Right ventricle myocardium inferior (tissue), 1 donor: ENCODE results near the gene CRYAA. TPM values are rescaled to one million over a fixed set of nuclear protein-coding genes. Genes with fewer than 3 reads are reported as not detected.
"Not testable (repeated sequence)": the region's sequence is repeated elsewhere in the genome, so short reads cannot be mapped to it uniquely, and the experiment has no call there.

ENCODE experiments used
- ATAC-seq: fragments of 200-7000 bp; cut with Tn5 transposase; one replicate; pipeline ENCODE4 v1.9.1; 2020; ENCODE audit warnings: mild to moderate bottlenecking, moderate library complexity
- DNase-seq: peaks from one replicate; pipeline ENCODE4 v3.0.0; 2021; ENCODE audit errors: missing footprints
- intact Hi-C: fragments of 100-400 bp; cut with DNase I; formaldehyde crosslinking; loops from one replicate; pipeline ENCODE4 v1.11.0; 2022
- total RNA-seq: library from RNA; stranded (reverse); fragmentation: NEBNext Ultra II Directional; extraction: Animal tissue kit (Norgen Biotek cat#: 25700); gene quantifications from one replicate; pipeline ENCODE4 v1.2.1, GENCODE V29; 2021
- donor health status: DM: no; HTN: yes; CAD: no; lungs with severe emphysema.

Gene CRYAA
- total RNA-seq, 1 donor from 2014 or later: not detected

DNA sequence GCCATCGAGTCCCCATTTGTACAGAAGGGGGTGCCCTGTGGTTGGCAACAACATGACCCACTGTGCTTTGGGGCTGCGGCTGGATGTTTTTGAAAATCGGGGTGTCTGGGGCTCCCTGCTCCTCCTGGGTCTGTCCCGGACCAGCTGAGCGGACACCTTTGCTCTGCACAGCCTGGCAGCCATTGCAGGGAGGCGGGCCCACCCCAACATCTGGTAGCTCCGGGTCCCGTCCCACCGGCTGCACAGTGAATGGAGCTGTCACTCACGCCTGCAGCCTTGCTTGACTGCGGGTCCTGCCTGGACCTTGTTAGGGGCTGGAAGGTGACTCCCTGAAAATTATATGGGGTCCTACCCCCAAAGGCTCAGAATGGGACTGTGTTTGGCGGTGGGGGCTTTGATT is 5.1 kb downstream of the CRYAA start:
- DNase-seq: peak; percentile 59
- ATAC-seq, intact Hi-C loops: not testable (repeated sequence)

DNA sequence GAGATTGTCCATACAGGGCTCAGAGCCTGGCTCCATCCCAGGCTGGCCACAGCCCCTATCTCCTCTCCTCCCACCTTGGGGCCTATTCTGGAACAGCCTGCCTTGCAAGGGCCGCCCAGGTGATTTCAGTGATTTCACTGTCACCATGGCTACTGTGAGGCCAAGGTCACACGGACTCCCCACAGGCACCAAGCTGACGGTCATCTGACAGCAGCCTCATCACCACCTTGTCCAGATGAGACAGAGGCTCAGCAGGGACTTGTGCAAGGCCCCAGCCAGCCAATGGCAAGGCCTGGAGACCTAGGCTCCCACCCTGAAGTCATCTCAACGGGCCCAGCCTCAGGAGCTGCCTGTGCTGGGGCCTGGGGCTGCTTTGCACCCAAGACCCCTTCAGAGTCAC is 6.2 kb downstream of the CRYAA start:
- ATAC-seq, intact Hi-C loops, DNase-seq: not testable (repeated sequence)

DNA sequence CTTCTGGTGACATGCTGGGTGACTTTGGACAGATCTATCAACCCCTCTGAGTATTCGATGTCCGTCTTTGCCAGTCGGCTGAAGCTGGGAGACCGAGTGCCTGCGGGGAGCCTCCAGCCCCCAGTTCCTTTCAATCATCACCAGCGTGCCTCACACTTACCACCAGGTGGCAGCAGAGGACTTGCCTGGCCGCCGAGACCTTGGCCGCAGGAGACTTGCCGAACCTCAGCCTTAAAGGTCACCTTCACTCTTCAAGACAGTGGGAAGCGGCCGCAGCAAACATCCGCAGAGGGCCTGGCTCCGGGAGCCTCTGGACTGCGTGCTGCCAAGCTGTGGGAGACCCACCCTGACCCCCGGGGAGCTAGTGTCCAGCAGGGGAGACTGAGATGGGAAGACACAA is 7.8 kb downstream of the CRYAA start:
- peak; percentile 76 for ATAC-seq
- DNase-seq, intact Hi-C loops: not testable (repeated sequence)

DNA sequence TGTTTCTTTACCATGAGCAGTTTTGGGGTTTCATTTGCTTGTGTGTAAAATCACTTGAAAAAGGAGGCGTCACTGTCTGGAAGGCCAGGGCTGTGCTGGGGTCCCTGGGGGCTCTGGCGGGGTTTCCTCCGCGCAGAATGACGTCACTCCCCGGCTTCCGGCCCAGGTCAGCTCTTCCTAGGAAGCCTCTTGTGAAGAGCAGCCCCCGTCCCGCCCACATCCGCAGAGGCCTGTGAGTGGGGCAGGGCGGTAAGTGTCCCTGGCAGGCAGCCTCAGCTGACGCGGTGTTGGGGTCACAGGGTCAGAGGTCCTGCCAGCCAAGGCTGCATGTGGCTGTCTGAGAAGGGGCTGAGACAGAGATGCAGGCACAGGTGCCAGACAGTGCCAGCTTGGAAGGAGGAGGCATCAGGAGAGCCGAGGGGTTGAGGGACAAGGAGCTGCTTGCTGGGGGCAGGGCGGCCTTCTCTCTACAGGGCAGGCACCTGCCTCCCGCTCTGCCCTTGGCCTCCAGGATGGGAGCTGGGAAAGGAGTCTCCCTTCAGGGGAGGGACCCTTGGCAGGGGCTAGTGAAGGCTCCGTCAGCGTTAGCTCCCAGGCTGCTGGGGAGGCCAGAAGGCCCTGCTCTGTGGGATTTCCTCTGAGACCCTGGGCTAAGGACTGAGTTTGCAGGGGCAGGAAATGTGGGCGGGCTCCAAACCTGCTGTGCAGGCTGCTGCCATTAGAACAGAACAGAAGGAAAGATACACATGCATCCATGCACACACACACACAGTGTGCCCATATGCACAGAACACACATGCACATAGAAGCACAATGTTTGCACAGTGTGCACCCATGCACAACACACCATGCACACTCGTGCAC is 8.5 kb downstream of the CRYAA start:
- ATAC-seq: peak; percentile 81

DNA sequence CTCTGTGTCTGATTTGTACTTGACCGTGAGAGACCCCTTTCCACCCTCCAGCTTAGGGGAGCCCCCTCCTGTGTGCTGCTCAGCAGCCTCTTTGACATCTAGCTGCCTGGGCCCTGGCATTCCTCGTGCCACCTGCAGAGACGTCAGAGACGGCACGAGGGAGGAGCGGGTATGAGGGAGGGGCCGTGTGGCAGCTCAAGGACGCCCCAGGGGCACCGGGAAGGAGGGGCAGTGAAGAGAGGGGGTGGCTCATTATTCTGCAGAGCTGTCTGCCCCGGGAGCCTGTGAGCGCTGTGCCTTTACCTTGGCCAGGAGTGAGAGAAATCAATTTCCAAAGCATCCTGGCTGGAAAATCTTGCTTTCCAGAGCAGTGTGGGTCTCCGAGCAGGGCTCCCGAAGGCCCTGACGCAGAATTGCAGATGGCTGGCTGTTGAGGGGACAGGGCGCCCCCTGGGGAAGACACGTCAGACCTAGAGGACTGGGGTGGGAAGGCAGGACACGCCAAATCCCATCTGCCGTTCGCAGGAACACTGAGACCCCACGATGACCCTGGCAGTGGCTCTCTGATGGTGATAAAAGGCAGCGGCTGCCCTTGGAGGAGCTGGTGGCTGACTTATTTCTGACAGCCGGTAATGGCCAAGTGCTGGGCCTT is 9.5 kb downstream of the CRYAA start:
- peak; percentile 30 for ATAC-seq
- intact Hi-C loops, DNase-seq: not testable (repeated sequence)

More for the DNA sequence above, 8.5 kb downstream of the CRYAA start:
- intact Hi-C loops, DNase-seq: not testable (repeated sequence)

DNA sequence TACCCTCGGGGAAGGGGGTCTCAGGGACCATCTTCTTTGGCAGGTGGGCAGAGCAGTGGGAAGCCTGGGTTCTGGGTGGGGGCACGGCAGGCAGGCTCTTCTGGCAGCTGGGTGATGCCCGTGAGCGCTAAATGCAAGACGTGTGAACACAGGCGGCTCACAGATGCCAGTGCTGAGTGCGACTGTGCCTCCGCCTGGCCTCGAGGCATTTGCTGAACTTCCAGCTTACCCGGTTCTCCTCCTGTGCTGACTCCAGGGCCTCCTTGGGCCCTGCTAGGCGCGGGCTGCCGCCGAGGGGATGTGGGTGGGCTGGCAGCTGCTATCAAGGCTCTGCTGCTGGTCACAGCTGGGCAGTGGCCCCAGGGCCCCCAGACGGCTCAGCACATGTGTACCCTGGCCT is 12.2 kb downstream of the CRYAA start:
- intact Hi-C loops, DNase-seq, ATAC-seq: not testable (repeated sequence)

DNA sequence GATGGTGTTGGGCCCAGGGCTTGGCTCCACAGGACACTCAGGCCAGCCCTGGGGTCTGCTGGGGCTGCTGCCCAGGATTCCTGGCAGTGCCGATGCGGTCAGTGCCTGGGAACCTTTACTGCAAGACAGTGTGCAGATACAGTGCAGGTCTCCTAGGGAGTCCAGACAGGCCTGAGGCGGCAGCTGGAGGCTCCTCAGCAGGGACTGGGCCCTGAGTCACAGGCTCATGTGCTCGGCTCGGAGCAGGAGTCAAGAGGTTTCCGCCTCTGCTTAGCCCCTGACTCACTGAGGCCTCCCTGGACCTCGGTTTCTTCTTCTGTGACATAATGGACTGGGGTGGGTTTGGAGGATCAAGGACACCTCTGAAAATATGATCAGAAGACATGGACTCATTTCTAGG is 18.5 kb downstream of the CRYAA start:
- DNase-seq, intact Hi-C loops, ATAC-seq: not testable (repeated sequence)

DNA sequence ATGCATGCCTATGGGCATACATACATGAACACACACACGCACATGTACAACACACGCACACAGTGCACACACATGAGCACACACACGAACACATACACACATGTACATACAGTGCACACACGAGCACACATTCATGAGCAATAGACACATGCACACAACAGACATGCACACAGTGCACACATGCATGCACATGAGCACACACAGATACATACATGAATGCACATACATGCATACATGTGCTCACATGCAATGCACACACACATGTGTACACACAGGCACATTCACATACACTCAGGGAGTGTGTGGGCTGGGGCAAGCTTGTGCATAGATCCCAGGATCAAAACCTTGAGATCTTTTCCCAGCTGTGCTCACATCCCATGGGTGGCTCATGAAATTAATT is 18.9 kb downstream of the CRYAA start:
- DNase-seq (no peak), ATAC-seq (no peak)
- intact Hi-C loops: no loop called here

DNA sequence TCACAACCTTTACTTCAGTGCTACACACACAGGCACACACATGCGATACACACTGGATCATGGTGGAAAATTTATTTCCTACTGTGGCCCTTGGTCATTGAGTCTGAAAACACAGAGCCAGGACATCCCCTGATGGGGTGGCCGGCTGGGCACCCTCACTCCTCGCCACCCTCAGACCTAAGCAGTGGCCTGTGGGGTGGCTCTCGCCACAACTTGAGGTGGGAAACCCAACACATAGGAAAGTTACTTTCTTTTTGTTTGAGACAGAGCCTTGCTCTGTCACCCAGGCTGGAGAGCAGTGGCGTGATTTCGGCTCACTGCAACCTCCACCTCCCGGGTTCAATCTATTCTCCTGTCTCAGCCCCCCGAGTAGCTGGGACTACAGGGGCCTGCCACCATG is 19.4 kb downstream of the CRYAA start:
- DNase-seq (no peak), ATAC-seq (no peak)
- intact Hi-C loops: no loop called here

DNA sequence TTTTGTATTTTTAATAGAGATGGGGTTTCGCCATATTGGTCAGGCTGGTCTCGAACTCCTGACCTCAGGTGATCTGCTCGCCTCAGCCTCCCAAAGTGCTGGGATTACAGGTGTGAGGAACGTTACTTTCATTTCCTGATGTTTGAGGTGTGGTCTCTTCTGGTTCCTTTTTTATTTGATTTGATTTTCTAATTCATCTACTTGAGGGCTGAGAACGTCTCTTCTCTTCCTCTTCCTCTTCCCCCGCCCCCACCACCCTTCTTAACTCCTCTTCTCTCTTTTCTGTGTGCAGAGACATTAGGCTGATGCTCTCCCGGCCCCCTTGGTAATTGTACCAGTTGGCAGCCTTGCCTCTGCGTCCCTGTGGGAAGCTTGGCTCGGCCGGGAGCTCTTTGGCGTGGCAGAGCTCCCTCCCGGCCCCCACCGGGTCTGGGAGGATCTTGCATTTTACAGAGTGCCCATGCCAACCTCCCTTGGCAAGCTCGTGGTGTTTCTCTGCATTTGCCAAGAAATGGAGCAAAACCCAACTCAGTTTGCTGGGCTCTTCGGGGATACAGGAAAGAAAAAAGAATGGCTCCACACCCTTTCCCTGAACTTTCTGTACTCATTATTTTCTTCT is 19.9 kb downstream of the CRYAA start:
- intact Hi-C loops: no loop called here
- ATAC-seq: peak; percentile 73

DNA sequence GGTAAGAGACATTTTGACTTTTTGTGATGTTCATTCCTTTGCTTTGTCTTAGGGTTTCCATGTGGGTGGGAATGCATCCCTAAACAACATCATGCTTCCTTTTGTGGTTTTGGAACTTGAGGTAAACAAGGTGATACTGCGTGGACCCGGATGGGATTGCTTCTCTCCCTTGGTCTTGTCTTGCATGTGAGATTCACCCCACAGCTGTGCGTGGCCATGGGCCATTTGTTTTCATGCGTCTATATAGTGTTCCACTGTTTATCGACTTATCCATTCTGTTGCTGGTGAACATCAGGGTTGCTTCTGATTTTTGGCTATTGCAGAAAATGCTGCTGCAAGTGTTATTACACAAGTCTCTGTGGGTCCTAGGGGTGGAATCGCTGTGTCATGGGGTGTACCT is 21.1 kb downstream of the CRYAA start:
- DNase-seq: peak; percentile 39
- intact Hi-C loops: no loop called here

More for the DNA sequence above, 19.9 kb downstream of the CRYAA start:
- peak; percentile 70 for DNase-seq

DNA sequence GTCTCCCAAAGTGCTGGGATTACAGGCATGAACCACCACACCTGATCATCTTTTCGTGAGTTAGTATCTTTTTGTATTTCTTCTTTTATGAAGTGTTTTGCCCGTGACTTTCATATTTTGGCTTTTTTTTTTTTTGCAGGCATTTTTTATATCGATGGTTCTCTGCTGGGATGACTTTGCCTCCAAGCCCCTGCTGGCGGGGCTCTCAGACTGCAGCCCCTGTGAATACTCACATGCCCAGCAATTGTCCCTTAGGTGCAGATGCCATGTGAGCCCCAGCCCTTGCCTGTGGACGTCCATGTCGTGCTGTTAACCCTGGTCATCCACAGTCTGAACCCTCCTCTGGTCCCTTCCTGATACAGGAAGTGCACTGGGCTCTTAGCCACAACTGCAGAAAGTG is 21.7 kb downstream of the CRYAA start:
- DNase-seq: peak; percentile 9
- ATAC-seq: no peak
- intact Hi-C loops: no loop called here

More for the DNA sequence above, 21.1 kb downstream of the CRYAA start:
- ATAC-seq: no peak

DNA sequence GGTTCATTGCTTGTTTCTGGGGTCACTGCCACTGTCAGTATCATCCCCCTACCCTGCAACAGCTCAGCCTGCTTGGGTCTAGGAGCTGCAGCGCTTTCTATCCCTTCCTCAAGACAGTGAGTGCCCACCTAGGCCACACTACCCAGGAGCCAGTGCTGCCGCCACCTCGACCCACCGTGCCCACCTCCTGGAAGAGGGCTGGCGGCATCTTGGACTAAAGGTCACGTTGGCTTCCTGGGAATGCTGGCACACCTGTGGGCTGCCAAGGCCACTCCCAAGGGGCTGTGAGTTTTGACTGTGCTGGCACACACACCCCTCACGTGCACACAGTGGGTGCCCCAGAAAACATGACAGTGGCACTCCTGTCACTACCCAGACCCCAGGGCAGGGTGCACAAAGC is 22.1 kb downstream of the CRYAA start:
- intact Hi-C loops: no loop called here
- ATAC-seq (no peak), DNase-seq (peak; percentile 51)

DNA sequence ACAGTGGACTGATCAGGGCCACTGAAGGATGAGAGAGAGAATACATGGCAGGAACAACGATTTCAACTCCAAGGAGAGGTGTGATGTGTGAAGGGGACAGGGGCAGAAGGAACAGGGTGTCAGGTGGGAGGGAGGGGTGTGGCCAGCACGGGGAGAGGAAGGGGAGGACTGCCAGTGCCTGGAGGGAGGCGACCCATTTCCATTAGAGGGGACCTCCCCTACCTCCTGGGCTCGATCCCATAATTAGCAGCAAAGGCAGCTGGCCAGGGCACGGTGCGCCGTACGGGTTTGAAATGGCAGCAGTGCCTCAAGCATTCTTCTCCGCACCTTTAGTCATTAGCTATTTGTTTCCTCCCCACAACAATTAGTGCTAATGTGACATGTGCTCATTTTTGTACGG is 22.7 kb downstream of the CRYAA start:
- DNase-seq (peak; percentile 55), ATAC-seq (no peak)
- intact Hi-C loops: no loop called here

DNA sequence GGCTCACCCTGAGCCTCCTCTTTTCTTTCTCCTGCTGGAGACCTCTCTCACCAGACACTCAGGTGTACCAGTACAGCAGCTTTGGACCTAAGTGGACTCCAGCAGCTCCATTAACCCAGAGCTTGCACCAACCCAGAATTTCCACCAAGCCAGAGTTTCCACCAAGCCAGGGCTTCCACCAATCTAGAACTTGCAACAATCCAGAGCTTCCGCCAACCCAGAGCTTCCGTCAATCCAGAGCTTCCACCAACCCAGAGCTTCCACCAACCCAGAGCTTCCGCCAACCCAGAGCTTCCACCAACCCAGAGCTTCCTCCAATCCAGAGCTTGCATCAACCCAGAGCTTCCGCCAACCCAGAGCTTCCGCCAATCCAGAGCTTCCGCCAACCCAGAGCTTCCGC is 23.2 kb downstream of the CRYAA start:
- intact Hi-C loops: no loop called here
- no peak for DNase-seq
- no peak for ATAC-seq

DNA sequence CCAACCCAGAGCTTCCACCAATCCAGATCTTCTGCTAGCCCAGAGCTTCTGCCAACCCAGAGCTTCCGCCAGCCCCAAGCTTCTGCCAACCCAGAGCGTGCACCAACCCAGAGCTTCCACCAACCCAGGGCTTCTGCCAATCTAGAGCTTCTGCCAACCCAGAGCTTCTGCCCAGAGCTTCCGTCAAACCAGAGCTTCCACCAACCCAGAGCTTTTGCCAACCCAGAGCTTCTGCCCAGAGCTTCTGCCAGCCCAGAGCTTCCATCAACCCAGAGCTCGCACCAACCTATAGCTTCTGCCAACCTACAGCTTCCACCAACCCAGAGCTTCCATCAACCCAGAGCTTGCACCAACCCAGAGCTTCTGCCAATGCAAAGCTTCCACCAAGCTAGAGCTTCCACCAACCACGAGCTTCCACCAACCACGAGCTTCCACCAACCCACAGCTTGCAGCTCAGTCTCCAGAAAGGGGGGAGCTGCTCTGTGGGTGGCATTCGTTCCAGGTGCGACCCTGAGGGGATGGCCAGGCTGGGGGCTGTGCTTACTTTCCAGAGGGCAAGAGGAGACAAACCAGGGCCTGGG is 23.8 kb downstream of the CRYAA start:
- DNase-seq: peak; percentile 41
- intact Hi-C loops: no loop called here
- ATAC-seq: no peak

DNA sequence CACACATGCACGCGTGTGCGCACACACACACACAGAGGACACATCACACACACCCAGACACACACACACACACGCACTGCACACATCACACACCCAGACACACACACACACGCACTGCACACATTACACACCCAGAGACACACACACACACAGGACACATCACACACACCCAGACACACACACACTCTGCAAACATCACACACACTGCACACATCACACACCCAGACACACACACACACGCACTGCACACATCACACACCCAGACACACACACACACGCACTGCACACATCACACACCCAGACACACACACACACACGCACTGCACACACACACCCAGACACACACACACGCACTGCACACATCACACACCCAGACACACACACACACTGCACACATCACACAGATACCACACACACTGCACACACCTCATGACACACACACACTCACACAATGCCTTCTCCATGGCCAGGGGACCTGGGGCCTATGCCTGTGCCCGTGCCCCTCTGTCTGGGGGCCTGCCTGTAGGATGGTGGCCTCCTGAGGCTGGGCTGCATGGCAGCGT is 24.4 kb downstream of the CRYAA start:
- DNase-seq (peak; percentile 31), ATAC-seq (no peak)
- intact Hi-C loops: no loop called here

DNA sequence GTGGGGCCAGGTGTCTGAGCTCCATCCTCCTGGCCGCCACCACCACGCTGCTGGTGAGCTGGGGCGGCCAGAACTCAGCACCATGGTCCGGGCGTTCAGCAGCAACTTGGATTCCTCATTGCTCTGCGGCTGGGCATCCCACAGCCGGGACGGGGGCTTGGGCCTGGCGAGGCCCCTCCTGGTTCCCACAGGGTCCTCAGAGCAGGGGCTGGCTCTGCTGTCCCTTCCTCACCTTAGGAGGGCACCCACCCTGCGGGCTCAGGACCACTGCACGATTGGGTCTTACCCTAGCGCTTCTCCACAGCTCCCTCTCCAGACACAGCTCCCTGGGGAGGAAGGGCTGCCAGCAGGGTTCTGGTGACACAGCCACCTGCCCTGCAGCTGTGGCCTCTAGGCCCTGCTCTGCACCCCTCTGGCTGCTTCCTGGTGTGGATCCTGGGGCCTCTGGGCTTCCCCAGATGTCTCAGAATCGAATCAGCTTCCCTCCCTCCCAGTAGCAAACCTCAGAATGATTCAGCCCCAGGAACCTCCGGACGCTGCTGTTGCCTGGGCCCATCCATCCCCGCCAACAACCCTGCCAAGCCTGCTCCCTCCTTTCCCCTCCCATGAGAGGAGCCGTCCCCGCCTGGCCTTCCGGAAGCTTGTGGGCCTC is 25.0 kb downstream of the CRYAA start:
- intact Hi-C loops: no loop called here
- DNase-seq: peak; percentile 72
- ATAC-seq: peak; percentile 68
